GM19240 (cell line): ENCODE measurements around the gene GALP.
"Not testable (repeated sequence)": the region's sequence is repeated elsewhere in the genome, so short reads cannot be mapped to it uniquely, and the experiment has no call there.

Source experiments
- DNase-seq: peaks from one replicate; pipeline ENCODE4 v3.0.0; 2011; ENCODE audit warnings: low spot score; ENCODE audit not compliant: insufficient read length

Gene GALP

GRCh38 chr19:56148096-56148495 lies 27.7 kb upstream of the GALP start:
- DNase-seq: no peak

GRCh38 chr19:56148955-56149655 lies 26.7 kb upstream of the GALP start:
- not testable (repeated sequence) for DNase-seq

- DNase-seq: no peak
These were observed 26.2 kb upstream of the GALP start for GRCh38 chr19:56149656-56150038.

- DNase-seq: no peak
These were observed 25.4 kb upstream of the GALP start for GRCh38 chr19:56150358-56150757.

GRCh38 chr19:56152644-56153043 lies 23.2 kb upstream of the GALP start:
- DNase-seq: no peak

GRCh38 chr19:56153507-56153906 lies 22.3 kb upstream of the GALP start:
- DNase-seq: no peak

GRCh38 chr19:56155124-56155687 lies 20.6 kb upstream of the GALP start:
- DNase-seq: no peak

GRCh38 chr19:56156768-56157167 lies 19.0 kb upstream of the GALP start:
- DNase-seq: no peak

GRCh38 chr19:56158170-56158757 lies 17.5 kb upstream of the GALP start:
- DNase-seq: no peak

- DNase-seq: no peak
These were observed 16.7 kb upstream of the GALP start for GRCh38 chr19:56159009-56159559.

GRCh38 chr19:56159622-56160271 lies 16.1 kb upstream of the GALP start:
- no peak for DNase-seq

GRCh38 chr19:56161534-56161933 lies 14.3 kb upstream of the GALP start:
- DNase-seq: no peak

GRCh38 chr19:56162258-56162657 lies 13.6 kb upstream of the GALP start:
- no peak for DNase-seq

GRCh38 chr19:56163097-56163496 lies 12.7 kb upstream of the GALP start:
- no peak for DNase-seq

GRCh38 chr19:56167064-56167578 lies 8.7 kb upstream of the GALP start:
- DNase-seq: no peak

GRCh38 chr19:56170261-56170660 lies 5.5 kb upstream of the GALP start:
- DNase-seq: no peak

- no peak for DNase-seq
These were observed 1.7 kb upstream of the GALP start for GRCh38 chr19:56174086-56174485.

- DNase-seq: no peak
These were observed 1.3 kb upstream of the GALP start for GRCh38 chr19:56174550-56174949.

GRCh38 chr19:56176310-56176709 lies 502 bp downstream of the GALP start:
- not testable (repeated sequence) for DNase-seq

GRCh38 chr19:56176881-56177280 lies 1.1 kb downstream of the GALP start:
- no peak for DNase-seq

GRCh38 chr19:56177564-56178243 lies 1.9 kb downstream of the GALP start:
- no peak for DNase-seq
